Stomach (tissue), 4 donors: Measurements from ENCODE around the gene SPINK13.

Experiments
- EP300 ChIP-seq: sonication (generic); formaldehyde crosslinking; IDR thresholded peaks from one replicate; pipeline ENCODE4 v1.6.1; 2017; ENCODE audit warnings: antibody characterized with exemption
- POLR2A ChIP-seq, 4 donors: fragments of 450-650 bp; IDR thresholded peaks; one replicate each; pipeline ENCODE4 v1.6.1; 2016; ENCODE audit warnings: antibody characterized with exemption in 4 of 4, control low read depth in 2 of 4, mild to moderate bottlenecking in 1 of 4, moderate library complexity in 1 of 4
- POLR2AphosphoS5 ChIP-seq, 3 donors: sonication (generic); formaldehyde crosslinking; IDR thresholded peaks; one replicate each; pipeline ENCODE4 v1.6.1; 2016; ENCODE audit warnings: antibody characterized with exemption in 3 of 3
- TF ChIP-seq, protein P1 (sequence below), 7 experiments: fragments of 450-650 bp in 4 of 7; fragments of 200-600 bp in 3 of 7; sonication (generic) in 3 of 7; IDR thresholded peaks; one replicate each; pipeline ENCODE4 v1.5.1; 2016 to 2019; ENCODE audit warnings: antibody characterized with exemption in 7 of 7, control low read depth in 2 of 7, mild to moderate bottlenecking in 1 of 7

- TF ChIP-seq EP300 (no peak), POLR2A (IDR thresholded peaks at IDR 0.05) (no peak), POLR2AphosphoS5 (IDR thresholded peaks at IDR 0.05) (no peak)
- TF ChIP-seq, protein P1, sequence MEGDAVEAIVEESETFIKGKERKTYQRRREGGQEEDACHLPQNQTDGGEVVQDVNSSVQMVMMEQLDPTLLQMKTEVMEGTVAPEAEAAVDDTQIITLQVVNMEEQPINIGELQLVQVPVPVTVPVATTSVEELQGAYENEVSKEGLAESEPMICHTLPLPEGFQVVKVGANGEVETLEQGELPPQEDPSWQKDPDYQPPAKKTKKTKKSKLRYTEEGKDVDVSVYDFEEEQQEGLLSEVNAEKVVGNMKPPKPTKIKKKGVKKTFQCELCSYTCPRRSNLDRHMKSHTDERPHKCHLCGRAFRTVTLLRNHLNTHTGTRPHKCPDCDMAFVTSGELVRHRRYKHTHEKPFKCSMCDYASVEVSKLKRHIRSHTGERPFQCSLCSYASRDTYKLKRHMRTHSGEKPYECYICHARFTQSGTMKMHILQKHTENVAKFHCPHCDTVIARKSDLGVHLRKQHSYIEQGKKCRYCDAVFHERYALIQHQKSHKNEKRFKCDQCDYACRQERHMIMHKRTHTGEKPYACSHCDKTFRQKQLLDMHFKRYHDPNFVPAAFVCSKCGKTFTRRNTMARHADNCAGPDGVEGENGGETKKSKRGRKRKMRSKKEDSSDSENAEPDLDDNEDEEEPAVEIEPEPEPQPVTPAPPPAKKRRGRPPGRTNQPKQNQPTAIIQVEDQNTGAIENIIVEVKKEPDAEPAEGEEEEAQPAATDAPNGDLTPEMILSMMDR (IDR thresholded peaks at IDR 0.05): no peak
Observed at GRCh38 chr5:148311484-148311883, 42.9 kb downstream of the SPINK13 start.
